CD4-positive, alpha-beta T cell treated with Interleukin-15 for 4 hours (primary cell): ENCODE measurements around the gene INPP5A.
"Not testable (repeated sequence)": the region's sequence is repeated elsewhere in the genome, so short reads cannot be mapped to it uniquely, and the experiment has no call there.

ENCODE experiments used
- DNase-seq: peaks from one replicate; pipeline ENCODE4 v3.0.0-alpha.2; 2020; ENCODE audit warnings: low spot score

Gene INPP5A

GRCh38 chr10:132563485-132564248, 26.1 kb downstream of the INPP5A start:
- no peak for DNase-seq

- DNase-seq, result no peak
Measured at GRCh38 chr10:132564249-132564605, 26.6 kb downstream of the INPP5A start.

- no peak for DNase-seq
Measured at GRCh38 chr10:132564690-132565089, 27.1 kb downstream of the INPP5A start.

- DNase-seq, result no peak
Measured at GRCh38 chr10:132565516-132566209, 28.1 kb downstream of the INPP5A start.

- DNase-seq, result no peak
Measured at GRCh38 chr10:132566892-132567291, 29.3 kb downstream of the INPP5A start.

GRCh38 chr10:132570265-132570664, 32.7 kb downstream of the INPP5A start:
- no peak for DNase-seq

- no peak for DNase-seq
Measured at GRCh38 chr10:132570771-132571649, 33.4 kb downstream of the INPP5A start.

GRCh38 chr10:132571650-132572544, 34.3 kb downstream of the INPP5A start:
- peak; percentile 69 for DNase-seq

- DNase-seq, result no peak
Measured at GRCh38 chr10:132572545-132572937, 35.0 kb downstream of the INPP5A start.

- DNase-seq, result not testable (repeated sequence)
Measured at GRCh38 chr10:132572946-132573345, 35.4 kb downstream of the INPP5A start.

- DNase-seq, result no peak
Measured at GRCh38 chr10:132574288-132574687, 36.7 kb downstream of the INPP5A start.

- no peak for DNase-seq
Measured at GRCh38 chr10:132574783-132575319, 37.3 kb downstream of the INPP5A start.

GRCh38 chr10:132575320-132576201, 38.0 kb downstream of the INPP5A start:
- no peak for DNase-seq

GRCh38 chr10:132576671-132577349, 39.2 kb downstream of the INPP5A start:
- no peak for DNase-seq

- no peak for DNase-seq
Measured at GRCh38 chr10:132577350-132578003, 39.9 kb downstream of the INPP5A start.

- DNase-seq, result no peak
Measured at GRCh38 chr10:132578287-132578951, 40.8 kb downstream of the INPP5A start.

- DNase-seq, result no peak
Measured at GRCh38 chr10:132579027-132579859, 41.7 kb downstream of the INPP5A start.

GRCh38 chr10:132580143-132580542, 42.6 kb downstream of the INPP5A start:
- DNase-seq, result no peak
